ENCODE data around the gene SCG5. TPM values are rescaled to one million over a fixed set of nuclear protein-coding genes. Genes with fewer than 3 reads are reported as not detected.

The SCG5 gene
- total and polyA plus RNA-seq, 2 of the 13 experiments (the other 11 are each of a cell fraction or from before 2014, with no cell fraction given), result 2.3 to 3.5 TPM

- TF ChIP-seq ZNF280B (CRISPR knock-in tag; IDR thresholded peaks at IDR 0.05; ENCODE audit: borderline replicate concordance) (no peak), HCFC1 (IDR thresholded peaks at IDR 0.05; ENCODE audit: low read depth, low read length) (no peak), ZNF362 (CRISPR knock-in tag; IDR thresholded peaks at IDR 0.05; ENCODE audit: borderline replicate concordance) (peak; percentile 46; the same call in 1 of the 2 replicates), ZNF710 (CRISPR knock-in tag; IDR thresholded peaks at IDR 0.05; ENCODE audit: borderline replicate concordance) (no peak), DPF2 (CRISPR knock-in tag; IDR thresholded peaks at IDR 0.05; ENCODE audit: borderline replicate concordance, low read depth) (peak; percentile 54; the same call in 1 of the 2 replicates), ZNF879 (CRISPR knock-in tag; IDR thresholded peaks at IDR 0.05) (no peak), ZNF672 (CRISPR knock-in tag; IDR thresholded peaks at IDR 0.05) (no peak), ZKSCAN5 (CRISPR knock-in tag; IDR thresholded peaks at IDR 0.05) (no peak), MAF1 (CRISPR knock-in tag; IDR thresholded peaks at IDR 0.05; ENCODE audit: borderline replicate concordance) (no peak), POGZ (CRISPR knock-in tag; IDR thresholded peaks at IDR 0.05) (no peak), ZNF772 (CRISPR knock-in tag; IDR thresholded peaks at IDR 0.05) (no peak), NR3C1 (CRISPR knock-in tag; IDR thresholded peaks at IDR 0.05) (no peak), ZNF674 (CRISPR knock-in tag; IDR thresholded peaks at IDR 0.05; ENCODE audit: low read depth) (no peak), HINFP (CRISPR knock-in tag; IDR thresholded peaks at IDR 0.05; ENCODE audit: low read depth) (no peak), ZNF746 (CRISPR knock-in tag; IDR thresholded peaks at IDR 0.05) (no peak), ZNF24 (IDR thresholded peaks at IDR 0.05) (no peak), FOSL1 (CRISPR knock-in tag; IDR thresholded peaks at IDR 0.05; ENCODE audit: borderline replicate concordance) (no peak), ZNF709 (CRISPR knock-in tag; IDR thresholded peaks at IDR 0.05) (no peak), ESRRA (CRISPR knock-in tag; IDR thresholded peaks at IDR 0.05; ENCODE audit: low read depth) (no peak), CENPT (CRISPR knock-in tag; IDR thresholded peaks at IDR 0.05; ENCODE audit: low read depth) (no peak), SP2 (CRISPR knock-in tag; IDR thresholded peaks at IDR 0.05) (no peak), MXD4 (CRISPR knock-in tag; IDR thresholded peaks at IDR 0.05) (no peak), MZF1 (CRISPR knock-in tag; IDR thresholded peaks at IDR 0.05; ENCODE audit: borderline replicate concordance) (no peak)
- TF ChIP-seq, protein P1, sequence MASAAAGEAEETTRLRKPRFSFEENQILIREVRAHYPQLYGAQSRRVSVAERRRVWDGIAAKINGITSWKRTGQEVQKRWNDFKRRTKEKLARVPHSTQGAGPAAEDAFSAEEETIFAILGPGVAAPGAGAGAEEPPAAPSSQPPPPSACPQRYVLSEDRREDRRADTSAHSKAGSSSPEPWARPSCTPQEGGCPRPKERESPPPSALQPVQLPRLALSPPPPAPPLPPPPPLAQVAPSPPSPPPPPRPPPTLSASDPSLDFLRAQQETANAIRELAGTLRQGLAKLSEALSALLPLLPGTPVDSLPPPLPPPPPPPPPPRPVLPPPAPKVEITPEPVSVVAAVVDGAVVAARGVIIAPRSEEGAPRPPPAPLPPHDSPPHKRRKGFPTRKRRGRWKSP (CRISPR knock-in tag; IDR thresholded peaks at IDR 0.05), result no peak
Observed at GRCh38 chr15:32677238-32677750, 35.8 kb downstream of the SCG5 start (continued).
